Measurements from ENCODE around the gene GM2A.
"Not testable (repeated sequence)": the region's sequence is repeated elsewhere in the genome, so short reads cannot be mapped to it uniquely, and the experiment has no call there.

GM2A gene

DNA sequence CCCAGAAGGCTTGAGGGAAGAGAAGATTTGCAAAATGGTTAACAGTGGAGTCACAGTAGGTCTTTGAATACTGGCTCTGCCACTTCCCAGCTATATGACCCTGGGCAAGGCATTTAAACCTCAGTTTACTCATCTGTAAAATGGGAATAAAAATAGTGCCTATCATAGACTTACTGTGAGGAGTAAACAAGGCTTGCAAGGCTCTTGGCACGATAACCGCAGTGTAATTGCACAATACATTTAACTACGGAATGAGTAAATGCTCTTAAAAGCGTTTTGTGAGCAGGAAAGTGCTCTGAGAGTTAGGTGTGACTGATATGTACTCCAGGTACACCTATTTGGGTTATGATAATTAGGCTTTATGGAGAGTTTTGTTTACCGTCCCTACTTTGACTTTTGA is 42.2 kb downstream of the GM2A start:
- ATAC-seq: no peak

DNA sequence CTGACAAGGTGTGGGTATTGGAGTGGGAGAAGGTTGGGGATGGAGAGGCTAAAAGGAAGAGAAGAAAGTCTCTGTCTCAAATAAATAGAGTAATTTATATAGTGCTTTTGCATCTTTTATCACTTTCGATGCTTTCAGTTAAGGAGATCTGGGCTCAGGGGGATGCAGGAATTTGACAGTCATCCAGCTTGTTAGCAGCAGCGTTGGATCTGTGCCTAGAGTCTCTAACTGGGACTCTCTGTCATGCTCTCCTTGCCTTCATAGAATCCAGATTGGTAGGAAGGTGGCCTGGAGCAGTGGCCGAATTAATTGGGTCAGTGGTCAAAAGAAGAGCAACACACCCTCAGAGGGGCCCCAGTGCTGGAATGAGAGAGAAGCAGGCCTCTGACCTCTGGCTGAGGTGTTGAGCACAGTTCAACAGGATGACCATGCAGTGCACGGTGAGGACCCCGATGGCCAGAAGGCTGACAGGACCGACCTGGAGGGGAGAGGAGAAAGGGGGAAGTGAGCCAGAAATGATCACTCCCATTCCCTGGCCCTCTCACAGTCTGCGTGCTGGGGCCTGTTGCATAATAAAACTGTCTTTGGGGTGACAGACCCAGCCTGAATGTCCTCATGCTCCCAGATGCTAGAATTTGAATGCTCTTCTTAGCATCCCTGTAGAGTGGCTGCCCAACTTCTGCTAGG is 42.9 kb downstream of the GM2A start:
- no peak for ATAC-seq

GRCh38 chr5:151296478-151296830 is 43.5 kb downstream of the GM2A start:
- ATAC-seq: no peak

DNA sequence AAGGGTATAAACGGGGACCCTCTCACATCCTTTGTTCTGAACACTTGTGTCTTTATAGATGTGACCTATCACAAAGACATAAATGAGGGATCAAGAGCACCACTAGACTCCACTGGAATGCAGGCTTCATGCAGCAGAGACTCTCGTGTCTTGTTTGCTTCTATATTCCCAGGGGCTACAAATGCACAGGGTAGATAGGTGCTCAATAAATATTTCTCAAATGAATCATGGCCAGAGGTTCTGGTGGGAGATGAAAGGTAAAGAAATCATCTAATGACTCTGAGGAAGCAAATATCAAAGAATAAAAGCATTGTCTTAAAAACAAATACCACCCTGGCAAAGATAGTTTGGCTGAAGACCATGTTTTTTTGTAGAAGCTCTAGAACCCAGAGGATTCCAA is 44.0 kb downstream of the GM2A start:
- ATAC-seq: no peak

GRCh38 chr5:151298063-151298855 is 45.3 kb downstream of the GM2A start:
- peak in 1 of 2 donors; percentile 38 for ATAC-seq

- no peak for ATAC-seq
Observed at GRCh38 chr5:151303666-151304065, 50.7 kb downstream of the GM2A start, which contains the start of gene SLC36A3. Gene SLC36A3, minus strand, starts transcription at chr5:151303766. Its CDS starts 412 bp downstream, at chr5:151303354.

DNA sequence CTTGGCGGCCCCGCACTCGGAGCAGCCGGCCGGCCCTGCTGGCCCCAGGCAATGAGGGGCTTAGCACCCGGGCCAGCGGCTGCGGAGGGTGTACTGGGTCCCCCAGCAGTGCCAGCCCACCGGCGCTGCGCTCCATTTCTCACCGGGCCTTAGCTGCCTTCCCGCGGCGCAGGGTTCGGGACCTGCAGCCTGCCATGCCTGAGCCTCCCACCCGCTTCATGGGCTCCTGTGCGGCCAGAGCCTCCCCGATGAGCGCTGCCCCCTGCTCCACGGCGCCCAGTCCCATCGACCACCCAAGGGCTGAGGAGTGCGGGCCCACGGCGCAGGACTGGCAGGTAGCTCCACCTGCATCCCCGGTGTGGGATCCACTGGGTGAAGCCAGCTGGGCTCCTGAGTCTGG is 56.3 kb downstream of the GM2A start:
- not testable (repeated sequence) for ATAC-seq

GRCh38 chr5:151309821-151310220 is 56.8 kb downstream of the GM2A start:
- ATAC-seq: not testable (repeated sequence)

DNA sequence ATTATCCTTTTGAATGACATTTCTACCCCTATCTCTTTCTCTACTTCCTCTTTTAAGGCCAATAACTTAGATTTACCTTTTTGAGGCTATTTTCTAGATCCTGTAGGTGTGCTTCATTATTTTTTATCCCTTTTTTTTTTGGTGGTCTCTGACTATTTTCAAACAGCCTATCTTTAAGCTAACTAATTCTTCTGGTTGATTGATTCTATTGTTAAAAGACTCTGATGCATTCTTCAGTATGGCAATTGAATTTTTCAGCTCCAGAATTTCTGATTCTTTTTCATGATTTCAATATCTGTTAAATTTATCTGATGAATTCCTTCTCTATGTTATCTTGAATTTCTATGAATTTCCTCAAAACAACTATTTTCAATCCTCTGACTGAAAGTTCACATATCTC is 57.9 kb downstream of the GM2A start:
- ATAC-seq: no peak

GRCh38 chr5:151312756-151313324 is 59.9 kb downstream of the GM2A start:
- no peak for ATAC-seq

DNA sequence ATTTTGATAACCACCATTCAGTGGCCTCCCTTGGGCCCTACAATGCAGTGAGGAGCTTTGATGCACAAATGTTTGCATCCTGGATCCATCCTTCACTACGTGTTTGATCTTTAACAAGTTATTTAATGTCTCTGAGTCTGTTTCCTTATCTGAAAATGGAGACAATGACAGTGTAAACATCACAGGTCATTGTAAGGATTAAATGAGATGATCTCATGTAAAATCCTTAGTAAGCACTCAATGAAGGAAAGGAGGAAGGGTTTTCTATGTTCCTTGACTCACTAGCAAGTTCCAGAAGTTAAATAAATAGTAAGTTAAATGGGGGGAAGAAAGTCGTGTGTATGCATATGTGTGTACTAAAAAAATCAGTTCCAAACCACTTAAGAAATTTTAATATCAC is 60.4 kb downstream of the GM2A start:
- no peak for ATAC-seq

GRCh38 chr5:151315998-151316597 is 63.1 kb downstream of the GM2A start:
- peak in 1 of 2 donors; percentile 64 for ATAC-seq

- no peak for ATAC-seq
Observed at GRCh38 chr5:151317871-151318270, 64.9 kb downstream of the GM2A start.

DNA sequence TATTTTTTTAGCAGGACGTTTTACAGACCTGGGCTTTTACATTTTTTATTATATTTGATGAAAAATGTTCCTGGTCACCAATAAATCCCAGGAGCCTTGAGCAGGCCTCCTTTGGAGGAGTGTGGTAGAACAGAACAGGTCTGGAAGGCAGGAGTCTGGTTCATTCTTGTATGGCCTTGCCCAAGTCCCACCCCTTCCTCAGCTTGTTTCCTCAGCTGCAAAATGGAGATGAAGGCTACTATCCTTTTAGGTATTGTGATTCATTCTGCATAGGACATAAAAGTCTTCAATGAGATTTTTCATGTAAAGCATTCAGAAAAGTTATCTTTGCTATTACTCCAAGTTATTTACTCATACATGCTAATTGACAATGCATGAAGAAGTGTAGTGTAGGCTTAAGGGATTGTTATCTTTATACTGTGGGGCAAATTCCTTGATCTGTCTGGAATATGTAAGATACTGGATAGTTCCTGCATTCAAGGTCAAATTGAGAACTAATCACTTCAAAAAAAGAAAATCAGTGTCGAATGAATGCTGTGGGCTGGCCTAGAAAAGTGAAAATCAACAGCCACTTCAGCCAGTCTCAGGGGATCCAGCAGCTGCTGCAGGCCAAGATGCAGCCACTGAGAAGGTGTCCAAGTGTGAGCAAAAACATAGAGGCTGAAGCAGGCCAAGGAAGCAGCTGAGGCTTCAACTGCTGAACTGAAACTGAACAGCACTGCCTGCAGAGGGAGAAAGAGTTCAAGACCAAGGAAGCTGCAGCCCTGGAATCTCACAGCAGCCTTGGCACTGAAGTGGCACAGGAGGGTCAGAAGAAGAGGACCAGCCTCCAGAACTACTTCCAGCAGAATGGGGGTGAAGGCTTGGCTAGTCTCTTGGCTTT is 66.1 kb downstream of the GM2A start:
- no peak for ATAC-seq
